OCI-LY7 (cell line): ENCODE data around the gene ATP2C2.

Source experiments
- CTCF ChIP-seq: fragments of 200-600 bp; sonication (generic); conservative IDR thresholded peaks from 2 replicates; pipeline ENCODE4 v1.5.1; 2014; ENCODE audit warnings: mild to moderate bottlenecking, antibody characterized with exemption, low read length, moderate library complexity, mixed read lengths
- EZH2phosphoT487 ChIP-seq: fragments of 200-600 bp; sonication (generic); IDR thresholded peaks from 2 replicates; pipeline ENCODE4 v1.6.1; 2018; ENCODE audit warnings: low read depth, borderline replicate concordance, mild to moderate bottlenecking, mixed run types, antibody characterized with exemption, low read length, moderate library complexity, mixed read lengths

GRCh38 chr16:84475643-84476240 is 107.4 kb downstream of the ATP2C2 start:
- TF ChIP-seq CTCF (no peak), EZH2phosphoT487 (no peak)
